ENCODE measurements around the gene MRPS22. TPM values are rescaled to one million over a fixed set of nuclear protein-coding genes. Genes with fewer than 3 reads are reported as not detected.

Gene MRPS22
- total and polyA plus RNA-seq, 7 donors, result 39.2 to 78.4 (median 53.6) TPM

GRCh38 chr3:139307072-139307491 lies 36.7 kb upstream of the MRPS22 start:
- Histone ChIP-seq H3K27ac (no peak overlapping the region), H3K36me3 (no peaks in the 10 kb centered on the region), H3K4me3 (no peak overlapping the region), H3K4me1 (no peaks in the 10 kb centered on the region), H3K9me3 (no peaks in the 10 kb centered on the region), H3K27me3 (no peaks in the 10 kb centered on the region)
- 81 to 85% methylated on average over 1 of the region's 1 CpG for WGBS, 2 donors
- intact Hi-C loops (cut with DNase I), result no loop called here
- no peak for DNase-seq
- TF ChIP-seq POLR2AphosphoS5 (IDR thresholded peaks at IDR 0.05) (no peak), CTCF (IDR thresholded peaks at IDR 0.05) (no peak), EP300 (IDR thresholded peaks at IDR 0.05) (no peak), POLR2A (IDR thresholded peaks at IDR 0.05) (no peak)

- Histone ChIP-seq H3K9me3 (no peaks in the 10 kb centered on the region), H3K27me3 (no peaks in the 10 kb centered on the region), H3K4me1 (no peaks in the 10 kb centered on the region), H3K4me3 (no peak overlapping the region), H3K27ac (no peak overlapping the region), H3K36me3 (no peaks in the 10 kb centered on the region)
- intact Hi-C loops (cut with DNase I), result no loop called here
- no peak for TF ChIP-seq POLR2AphosphoS5 (IDR thresholded peaks at IDR 0.05)
- no peak for TF ChIP-seq POLR2A (IDR thresholded peaks at IDR 0.05)
- TF ChIP-seq EP300 (IDR thresholded peaks at IDR 0.05), result no peak
- no peak for TF ChIP-seq CTCF (IDR thresholded peaks at IDR 0.05)
- DNase-seq, result no peak
- 88 to 90% methylated on average over 6 of the region's 6 CpGs for WGBS, 2 donors
Measured at GRCh38 chr3:139307601-139308555, 35.9 kb upstream of the MRPS22 start.

- no peaks in the 10 kb centered on the region for H3K36me3 ChIP-seq
- H3K9me3 ChIP-seq, result no peaks in the 10 kb centered on the region
- H3K4me1 ChIP-seq, result no peaks in the 10 kb centered on the region
- no peak for DNase-seq
- WGBS, 2 donors, result 65 to 79% methylated on average over 4 of the region's 4 CpGs
- no peak overlapping the region for H3K27ac ChIP-seq
- intact Hi-C loops (cut with DNase I), result no loop called here
- TF ChIP-seq EP300 (IDR thresholded peaks at IDR 0.05), result no peak
- TF ChIP-seq POLR2AphosphoS5 (IDR thresholded peaks at IDR 0.05), result no peak
- no peak for TF ChIP-seq POLR2A (IDR thresholded peaks at IDR 0.05)
- no peak for TF ChIP-seq CTCF (IDR thresholded peaks at IDR 0.05)
- no peaks in the 10 kb centered on the region for H3K27me3 ChIP-seq
- H3K4me3 ChIP-seq, result no peak overlapping the region
Measured at GRCh38 chr3:139308560-139308959, 35.3 kb upstream of the MRPS22 start.

GRCh38 chr3:139309061-139309591 lies 34.7 kb upstream of the MRPS22 start:
- H3K4me1 ChIP-seq, result no peaks in the 10 kb centered on the region
- no peaks in the 10 kb centered on the region for H3K27me3 ChIP-seq
- TF ChIP-seq POLR2A (IDR thresholded peaks at IDR 0.05), result no peak
- no peak for TF ChIP-seq POLR2AphosphoS5 (IDR thresholded peaks at IDR 0.05)
- no peak overlapping the region for H3K27ac ChIP-seq
- DNase-seq, result no peak
- no peaks in the 10 kb centered on the region for H3K9me3 ChIP-seq
- 47 to 60% methylated on average over 2 of the region's 2 CpGs for WGBS, 2 donors
- intact Hi-C loops (cut with DNase I), result no loop called here
- no peak overlapping the region for H3K4me3 ChIP-seq
- no peaks in the 10 kb centered on the region for H3K36me3 ChIP-seq

GRCh38 chr3:139309880-139310279 lies 33.9 kb upstream of the MRPS22 start:
- WGBS, 2 donors, result 79 to 82% methylated on average over 4 of the region's 4 CpGs
- Histone ChIP-seq H3K4me3 (no peak overlapping the region), H3K27me3 (no peaks in the 10 kb centered on the region), H3K36me3 (no peaks in the 10 kb centered on the region), H3K27ac (no peak overlapping the region), H3K9me3 (no peaks in the 10 kb centered on the region), H3K4me1 (no peaks in the 10 kb centered on the region)
- DNase-seq, result no peak
- intact Hi-C loops (cut with DNase I), result no loop called here
- TF ChIP-seq POLR2A (IDR thresholded peaks at IDR 0.05), result no peak
- TF ChIP-seq POLR2AphosphoS5 (IDR thresholded peaks at IDR 0.05), result no peak
- no peak for TF ChIP-seq EP300 (IDR thresholded peaks at IDR 0.05)
- no peak for TF ChIP-seq CTCF (IDR thresholded peaks at IDR 0.05)

Data from sigmoid colon (tissue), 7 donors.